Activated naive CD4-positive, alpha-beta T cell treated with anti-CD3 and anti-CD28 coated beads for 36 hours (primary cell): ENCODE data around the gene VAV2. TPM values are rescaled to one million over a fixed set of nuclear protein-coding genes. Genes with fewer than 3 reads are reported as not detected.

Experiments
- CTCF ChIA-PET: fragments of 350-600 bp; sonication (Branson Sonifier 250); formaldehyde crosslinking; loops from one replicate; lab custom pipeline; 2021; ENCODE audit warnings: antibody characterized with exemption; lab: Charles Lee
- DNase-seq: peaks from one replicate; pipeline ENCODE4 v3.0.0-alpha.2; 2020
- H3K27ac Mint-ChIP-seq: one replicate; pipeline ENCODE4 v1.8.0; 2021; ENCODE audit warnings: mild to moderate bottlenecking, mixed read lengths
- H3K27me3 Mint-ChIP-seq: one replicate; pipeline ENCODE4 v1.8.0; 2021; ENCODE audit warnings: low read depth, mixed read lengths
- H3K36me3 Mint-ChIP-seq: one replicate; pipeline ENCODE4 v1.8.0; 2021; ENCODE audit warnings: low read depth, mixed read lengths
- H3K4me1 Mint-ChIP-seq: one replicate; pipeline ENCODE4 v1.8.0; 2021; ENCODE audit warnings: low read depth, mixed read lengths
- H3K4me3 Mint-ChIP-seq: one replicate; pipeline ENCODE4 v1.8.0; 2021; ENCODE audit warnings: mild to moderate bottlenecking, moderate library complexity, mixed read lengths
- H3K9me3 Mint-ChIP-seq: one replicate; pipeline ENCODE4 v1.8.0; 2021; ENCODE audit warnings: mixed read lengths
- intact Hi-C: fragments of 100-400 bp; cut with micrococcal nuclease; formaldehyde crosslinking; loops from one replicate; pipeline ENCODE4 v1.15.1; 2023
- total RNA-seq, 2 experiments: library from RNA; stranded (reverse); gene quantifications; one replicate each; pipeline ENCODE4 v1.2.3, GENCODE V29; 2021

Gene VAV2
- total RNA-seq, 2 experiments from 2014 or later, result 3.4 to 3.8 TPM

GRCh38 chr9:134033516-134034214 lies 41.5 kb upstream of the VAV2 start:
- H3K36me3 Mint-ChIP-seq, result peaks cover 25% of the 10 kb centered on the region
- no peak overlapping the region for H3K4me3 Mint-ChIP-seq
- DNase-seq, result no peak
- CTCF ChIA-PET, result no interaction called here
- no peaks in the 10 kb centered on the region for H3K9me3 Mint-ChIP-seq
- no peak overlapping the region for H3K27ac Mint-ChIP-seq
- no peaks in the 10 kb centered on the region for H3K27me3 Mint-ChIP-seq
- intact Hi-C loops, result no loop called here
- H3K4me1 Mint-ChIP-seq, result no peaks in the 10 kb centered on the region

GRCh38 chr9:134032456-134033222 lies 40.5 kb upstream of the VAV2 start:
- H3K27ac Mint-ChIP-seq, result no peak overlapping the region

GRCh38 chr9:134031783-134032182 lies 39.7 kb upstream of the VAV2 start:
- H3K36me3 Mint-ChIP-seq, result peaks cover 18% of the 10 kb centered on the region

More at GRCh38 chr9:134032456-134033222, 40.5 kb upstream of the VAV2 start:
- CTCF ChIA-PET, result interaction anchor here (0.6 kb wide), 1 partner anchor 85 kb away, joined by 3 read pairs; no protein-coding TSS in a partner anchor
- Mint-ChIP-seq H3K9me3 (no peaks in the 10 kb centered on the region), H3K4me1 (no peaks in the 10 kb centered on the region), H3K27me3 (no peaks in the 10 kb centered on the region), H3K4me3 (no peak overlapping the region), H3K36me3 (peaks cover 17% of the 10 kb centered on the region)
- DNase-seq, result no peak
- intact Hi-C loops, result no loop called here

GRCh38 chr9:134030821-134031470 lies 38.8 kb upstream of the VAV2 start:
- intact Hi-C loops, result no loop called here
- H3K27me3 Mint-ChIP-seq, result no peaks in the 10 kb centered on the region
- H3K36me3 Mint-ChIP-seq, result peaks cover 19% of the 10 kb centered on the region
- DNase-seq, result no peak
- no peak overlapping the region for H3K27ac Mint-ChIP-seq
- CTCF ChIA-PET, result no interaction called here
- H3K9me3 Mint-ChIP-seq, result no peaks in the 10 kb centered on the region
- peaks cover 10% of the 10 kb centered on the region for H3K4me1 Mint-ChIP-seq
- no peak overlapping the region for H3K4me3 Mint-ChIP-seq

More at GRCh38 chr9:134031783-134032182, 39.7 kb upstream of the VAV2 start:
- Mint-ChIP-seq H3K9me3 (no peaks in the 10 kb centered on the region), H3K27me3 (no peaks in the 10 kb centered on the region), H3K4me1 (peaks cover 2% of the 10 kb centered on the region), H3K27ac (no peak overlapping the region), H3K4me3 (no peak overlapping the region)
- CTCF ChIA-PET, result no interaction called here
- DNase-seq, result no peak
- intact Hi-C loops, result no loop called here

- Mint-ChIP-seq H3K4me1 (peaks cover 11% of the 10 kb centered on the region), H3K36me3 (peaks cover 15% of the 10 kb centered on the region), H3K9me3 (no peaks in the 10 kb centered on the region), H3K27me3 (no peaks in the 10 kb centered on the region), H3K27ac (no peak overlapping the region), H3K4me3 (no peak overlapping the region)
- intact Hi-C loops, result loop anchor here (5.0 kb wide), 1 partner anchor 108 kb away; the partner anchor contains the start of gene WDR5
- CTCF ChIA-PET, result no interaction called here
- no peak for DNase-seq
These were observed 37.4 kb upstream of the VAV2 start for GRCh38 chr9:134029248-134030226.

- no peak for DNase-seq
- Mint-ChIP-seq H3K9me3 (no peaks in the 10 kb centered on the region), H3K4me1 (peaks cover 11% of the 10 kb centered on the region), H3K27me3 (no peaks in the 10 kb centered on the region), H3K27ac (no peak overlapping the region), H3K4me3 (no peak overlapping the region), H3K36me3 (peaks cover 15% of the 10 kb centered on the region)
- CTCF ChIA-PET, result no interaction called here
- intact Hi-C loops, result loop anchor here (5.0 kb wide), 1 partner anchor 109 kb away; the partner anchor contains the start of gene WDR5
These were observed 36.6 kb upstream of the VAV2 start for GRCh38 chr9:134028575-134029247.

GRCh38 chr9:134028076-134028475 lies 36.0 kb upstream of the VAV2 start:
- Mint-ChIP-seq H3K4me3 (no peak overlapping the region), H3K36me3 (peaks cover 12% of the 10 kb centered on the region), H3K4me1 (peaks cover 11% of the 10 kb centered on the region), H3K9me3 (no peaks in the 10 kb centered on the region), H3K27ac (no peak overlapping the region), H3K27me3 (no peaks in the 10 kb centered on the region)
- no peak for DNase-seq
- intact Hi-C loops, result loop anchor here (5.0 kb wide), 1 partner anchor 109 kb away; the partner anchor contains the start of gene WDR5
- CTCF ChIA-PET, result no interaction called here

GRCh38 chr9:134027561-134027960 lies 35.4 kb upstream of the VAV2 start:
- Mint-ChIP-seq H3K4me1 (peaks cover 11% of the 10 kb centered on the region), H3K9me3 (no peaks in the 10 kb centered on the region), H3K27ac (no peak overlapping the region), H3K36me3 (peaks cover 8% of the 10 kb centered on the region), H3K27me3 (no peaks in the 10 kb centered on the region), H3K4me3 (no peak overlapping the region)
- CTCF ChIA-PET, result no interaction called here
- intact Hi-C loops, result loop anchor here (5.0 kb wide), 1 partner anchor 110 kb away; the partner anchor contains the start of gene WDR5
- DNase-seq, result no peak

- no peak for DNase-seq
- Mint-ChIP-seq H3K9me3 (no peaks in the 10 kb centered on the region), H3K27me3 (no peaks in the 10 kb centered on the region), H3K4me1 (peaks cover 11% of the 10 kb centered on the region), H3K4me3 (peak overlapping the region; percentile 77), H3K27ac (no peak overlapping the region), H3K36me3 (peaks cover 8% of the 10 kb centered on the region)
- CTCF ChIA-PET, result interaction anchor here (3.0 kb wide), 1 partner anchor 33 kb away, joined by 17 read pairs; no protein-coding TSS in a partner anchor
- intact Hi-C loops, result loop anchor here (5.0 kb wide), 1 partner anchor 110 kb away; the partner anchor contains the start of gene WDR5
These were observed 34.9 kb upstream of the VAV2 start for GRCh38 chr9:134026981-134027380.

GRCh38 chr9:134026581-134026980 lies 34.5 kb upstream of the VAV2 start:
- peak overlapping the region; percentile 77 for H3K4me3 Mint-ChIP-seq
- intact Hi-C loops, result loop anchor here (5.0 kb wide), 1 partner anchor 111 kb away; the partner anchor contains the start of gene WDR5
- H3K27ac Mint-ChIP-seq, result no peak overlapping the region
- CTCF ChIA-PET, result interaction anchor here (3.0 kb wide), 1 partner anchor 32 kb away, joined by 17 read pairs; no protein-coding TSS in a partner anchor
- H3K4me1 Mint-ChIP-seq, result peaks cover 11% of the 10 kb centered on the region
- H3K36me3 Mint-ChIP-seq, result peaks cover 8% of the 10 kb centered on the region
- H3K27me3 Mint-ChIP-seq, result no peaks in the 10 kb centered on the region
- no peak for DNase-seq
- H3K9me3 Mint-ChIP-seq, result no peaks in the 10 kb centered on the region
